Fibroblast of lung (primary cell): ENCODE data around the gene PUDP.
"Not testable (repeated sequence)": the region's sequence is repeated elsewhere in the genome, so short reads cannot be mapped to it uniquely, and the experiment has no call there.

Experiments
- CTCF ChIP-seq, 2 donors: IDR thresholded peaks in 1 of 2; conservative IDR thresholded peaks in 1 of 2; 1 replicate in 1 of 2; 2 replicates in 1 of 2; pipeline ENCODE4 v1.5.1; 2011 to 2012; ENCODE audit warnings: low read length in 2 of 2, control low read depth in 1 of 2, inconsistent platforms in 1 of 2, low read depth in 1 of 2, mild to moderate bottlenecking in 1 of 2
- EZH2 ChIP-seq: IDR thresholded peaks from 2 replicates; pipeline ENCODE4 v1.5.1; 2012; ENCODE audit warnings: low read length, control low read depth, mild to moderate bottlenecking; ENCODE audit errors: missing control alignments

GRCh38 chrX:7007328-7007727, 140.6 kb downstream of the PUDP start:
- not testable (repeated sequence) for TF ChIP-seq CTCF (conservative IDR thresholded peaks at IDR 0.05 in 1 of 2, IDR thresholded peaks at IDR 0.05 in 1 of 2; ENCODE audit: low read depth in 1 of 2, low read length in 2 of 2); EZH2
